Stromal cell of bone marrow (primary cell): ENCODE data around the gene OSBPL3.

Experiments used
- DNase-seq: peaks from one replicate; pipeline ENCODE4 v3.0.0-alpha.2; 2012; ENCODE audit warnings: low read depth

Gene OSBPL3

DNA sequence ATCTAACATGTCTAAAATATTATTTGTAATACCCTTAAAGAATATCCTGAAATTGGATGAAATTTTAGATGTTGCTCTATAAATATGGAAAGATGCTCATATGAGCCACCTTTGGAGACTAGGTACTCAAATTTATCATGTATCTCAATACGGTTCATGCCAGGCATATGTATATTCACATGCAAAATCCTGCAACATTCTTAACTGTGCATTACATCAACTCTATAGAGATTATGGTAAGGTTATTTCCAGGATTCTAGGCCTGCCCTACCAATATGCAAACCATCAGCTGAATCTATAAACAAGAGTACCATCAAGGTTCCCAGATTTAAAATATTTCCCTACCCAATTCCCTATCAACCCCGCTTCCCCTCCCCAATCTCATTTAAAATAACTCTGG, 27.5 kb downstream of the OSBPL3 start:
- DNase-seq = no peak

DNA sequence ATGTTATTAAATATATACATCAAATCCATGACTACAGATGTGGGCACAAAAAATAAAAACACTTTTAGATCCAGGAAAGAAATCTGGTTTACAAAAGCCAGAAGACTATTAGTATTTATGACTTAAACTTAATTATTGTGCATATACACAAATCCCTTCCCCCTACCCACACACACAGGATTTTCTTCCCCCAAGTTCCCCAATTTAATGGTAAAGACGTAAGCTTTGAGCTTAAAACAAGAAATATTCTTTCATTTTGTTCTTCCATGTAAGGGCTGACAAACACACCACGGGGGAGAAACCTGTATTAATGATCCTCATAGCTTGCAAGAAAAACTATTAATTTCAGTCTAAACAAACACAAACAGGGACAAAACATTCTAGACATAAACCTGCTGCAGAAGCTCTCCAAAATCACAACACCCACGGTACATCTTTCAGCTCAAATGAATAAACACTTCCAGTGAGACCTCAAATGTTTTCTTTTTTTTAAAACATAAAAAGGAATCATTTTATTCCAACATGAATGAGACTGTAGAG, 28.5 kb downstream of the OSBPL3 start:
- DNase-seq = no peak

DNA sequence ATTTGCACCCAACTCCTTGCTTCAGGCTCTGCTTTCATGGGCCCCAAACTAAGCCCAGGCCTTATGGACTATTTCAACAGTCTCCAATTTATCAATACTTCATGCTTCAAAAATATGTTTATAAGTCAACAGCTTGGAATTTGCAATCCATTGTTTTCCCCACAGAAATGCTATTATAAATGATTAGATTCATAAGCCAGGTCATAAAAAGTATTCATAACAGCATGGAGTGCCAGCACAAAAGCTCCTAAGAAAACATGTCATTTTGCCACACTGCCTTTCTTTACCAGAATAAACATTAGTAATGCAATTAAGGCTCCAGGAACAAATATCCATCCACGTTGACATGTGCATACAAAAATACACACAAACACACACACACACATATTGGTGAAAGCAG, 30.1 kb downstream of the OSBPL3 start:
- no peak for DNase-seq

DNA sequence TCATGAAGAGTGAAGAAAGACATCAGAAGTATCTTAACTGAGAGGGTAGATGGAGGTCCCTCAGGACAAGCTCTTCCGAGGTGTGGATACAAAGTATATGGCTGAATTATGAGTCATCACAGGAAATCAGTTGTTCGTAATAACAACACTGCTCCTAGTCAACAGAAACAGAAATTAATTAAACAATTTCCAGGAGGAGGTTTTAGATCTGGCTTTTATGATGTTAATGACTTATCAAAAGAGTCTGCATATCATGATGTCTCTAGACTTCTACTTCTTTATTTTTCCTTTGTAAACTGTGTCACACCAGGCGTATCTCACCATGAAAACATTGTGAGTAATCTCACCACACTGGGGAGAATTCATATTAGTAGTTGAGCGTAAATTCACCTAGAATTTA, 31.2 kb downstream of the OSBPL3 start:
- DNase-seq = no peak

DNA sequence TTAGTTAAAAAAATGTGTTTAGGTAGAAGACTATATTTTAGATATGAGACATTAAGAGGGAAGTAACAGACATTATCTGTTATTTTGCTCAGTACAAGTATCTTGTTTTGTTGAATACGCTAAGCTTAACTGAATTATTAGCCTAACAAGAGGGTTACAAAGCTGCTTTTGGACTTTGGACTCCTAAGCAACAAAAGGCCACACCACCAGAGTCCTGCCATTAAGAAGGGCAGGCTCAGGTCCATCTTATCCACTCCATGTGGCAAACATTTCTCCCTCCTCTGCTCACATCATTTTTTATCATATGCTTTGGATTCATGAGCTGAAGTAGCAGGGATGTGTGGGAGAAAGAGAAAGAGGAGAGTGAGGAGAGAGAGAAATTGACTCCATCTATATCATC, 33.5 kb downstream of the OSBPL3 start:
- no peak for DNase-seq

DNA sequence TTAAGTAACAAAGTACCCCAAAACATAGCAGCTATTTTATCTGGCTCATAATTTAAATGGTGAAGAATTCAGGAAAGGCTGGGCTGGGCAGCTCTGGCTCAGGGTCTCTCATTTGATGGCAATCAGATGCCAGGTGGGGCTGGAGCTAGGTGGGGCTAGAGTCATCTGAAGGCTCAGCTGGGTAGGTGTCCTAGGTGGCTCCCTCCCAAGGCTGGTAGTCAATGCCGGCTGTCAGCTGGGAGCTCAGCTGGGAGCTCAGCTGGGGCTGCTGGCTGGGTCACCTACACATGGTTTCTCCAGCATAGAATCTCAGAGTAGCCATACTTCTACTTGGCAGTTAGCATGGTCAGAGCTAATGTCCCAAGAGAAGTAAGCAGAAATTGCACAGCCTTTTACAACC, 34.1 kb downstream of the OSBPL3 start:
- no peak for DNase-seq

DNA sequence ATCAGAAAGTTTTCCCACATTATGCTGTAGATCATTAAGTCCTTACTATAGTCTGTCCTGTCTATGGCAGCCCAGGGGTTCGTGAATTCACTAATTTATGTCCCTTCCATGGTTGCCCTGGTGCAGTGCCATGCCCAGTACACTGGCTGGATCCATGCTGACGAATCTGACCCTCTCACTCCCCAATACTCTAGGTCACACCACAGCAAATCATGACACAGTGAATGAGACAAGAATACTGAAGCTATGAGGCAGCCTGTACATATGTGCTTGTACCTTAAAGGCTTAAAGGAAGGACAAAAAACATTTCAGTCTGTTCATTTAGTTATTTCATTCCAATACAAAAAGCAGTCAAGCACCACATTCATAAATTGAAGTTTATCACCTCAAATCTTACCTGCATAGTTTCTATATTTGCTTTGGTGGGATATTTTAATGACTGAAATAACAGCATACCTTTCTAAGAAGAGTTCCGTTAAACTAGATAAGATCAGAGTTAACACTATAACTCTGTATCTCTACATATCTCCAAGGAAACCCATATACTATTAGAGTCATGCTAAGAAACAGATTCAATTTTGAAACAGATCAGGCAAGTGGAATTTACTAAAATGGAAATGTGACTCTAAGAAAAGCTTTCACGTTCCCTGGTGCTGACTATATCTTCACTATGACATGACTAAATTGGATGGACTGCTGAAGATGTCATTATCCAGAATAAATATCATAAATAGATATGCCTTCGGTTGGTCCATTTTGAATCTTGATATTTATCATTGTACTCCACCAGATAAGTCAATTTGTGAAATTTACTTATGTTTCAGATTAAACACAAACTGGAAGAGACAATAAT, 36.7 kb downstream of the OSBPL3 start:
- DNase-seq = no peak

DNA sequence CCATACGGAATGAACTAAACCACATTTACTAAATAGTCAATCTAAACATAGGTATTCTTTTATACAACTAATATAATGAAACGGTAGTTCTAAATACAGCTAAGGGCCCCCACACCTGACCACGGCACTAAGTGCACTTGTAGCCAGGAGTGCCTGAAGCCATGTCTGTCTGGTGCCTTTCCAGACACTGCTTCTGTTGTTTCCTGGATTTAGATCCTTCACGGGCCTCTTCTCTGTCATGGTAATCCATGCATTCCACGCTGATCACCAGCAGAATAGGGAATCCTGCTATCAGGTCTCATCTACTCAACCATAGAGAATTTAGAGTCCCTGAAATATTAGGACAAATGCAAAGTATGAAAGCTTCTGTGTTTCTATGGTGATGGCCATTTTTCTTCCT, 37.8 kb downstream of the OSBPL3 start:
- no peak for DNase-seq

DNA sequence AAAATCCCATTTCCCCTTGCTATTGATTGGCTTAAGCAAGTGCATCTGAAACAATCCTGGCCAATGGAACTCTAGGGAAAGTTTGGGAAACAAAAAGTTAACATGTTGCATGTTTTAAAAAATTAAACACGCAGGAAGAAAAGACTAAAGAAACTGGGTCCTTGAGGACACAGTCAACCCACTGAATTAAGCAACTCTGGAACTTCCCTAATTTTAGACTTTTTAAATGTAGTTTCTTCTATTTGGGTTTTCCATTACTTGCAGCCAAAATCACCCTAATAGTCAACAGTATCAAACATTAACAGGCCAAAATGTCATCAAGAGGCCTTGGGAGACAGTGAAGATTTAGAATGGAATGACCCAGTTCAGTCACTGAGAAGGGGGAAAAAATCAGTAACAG, 40.6 kb downstream of the OSBPL3 start:
- no peak for DNase-seq

DNA sequence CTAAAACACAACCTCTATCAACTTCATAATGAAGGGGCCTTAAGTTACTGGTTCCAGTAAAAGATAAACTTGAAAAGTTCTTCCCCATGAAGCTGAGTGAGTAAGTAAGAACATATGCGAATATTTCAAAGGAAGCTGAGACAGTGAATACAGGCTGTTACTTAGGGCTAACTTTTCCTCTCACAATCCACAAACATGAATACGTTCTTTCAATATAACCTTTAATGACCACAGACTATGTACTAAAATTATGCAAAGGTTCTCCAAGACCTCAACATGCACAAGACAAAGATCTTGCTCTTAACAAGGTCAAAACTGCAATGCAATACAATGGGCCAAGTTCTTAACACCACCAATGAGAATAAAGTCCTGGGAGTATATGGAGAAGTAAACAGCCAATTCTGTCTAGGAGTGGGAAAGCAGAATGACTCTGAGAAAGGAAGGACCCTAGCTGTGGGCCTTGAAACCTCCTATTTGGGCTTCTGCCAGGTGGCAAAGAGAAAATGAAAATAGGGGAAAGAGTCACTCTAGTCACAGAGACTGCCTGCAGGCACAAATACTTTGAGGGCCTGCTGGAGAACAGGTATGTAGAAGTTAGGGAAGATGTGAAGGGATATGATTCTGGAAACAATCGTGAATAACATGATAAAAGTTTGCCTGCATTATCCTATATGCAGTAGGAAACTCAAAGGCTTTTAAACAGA, 43.7 kb downstream of the OSBPL3 start:
- DNase-seq = no peak

DNA sequence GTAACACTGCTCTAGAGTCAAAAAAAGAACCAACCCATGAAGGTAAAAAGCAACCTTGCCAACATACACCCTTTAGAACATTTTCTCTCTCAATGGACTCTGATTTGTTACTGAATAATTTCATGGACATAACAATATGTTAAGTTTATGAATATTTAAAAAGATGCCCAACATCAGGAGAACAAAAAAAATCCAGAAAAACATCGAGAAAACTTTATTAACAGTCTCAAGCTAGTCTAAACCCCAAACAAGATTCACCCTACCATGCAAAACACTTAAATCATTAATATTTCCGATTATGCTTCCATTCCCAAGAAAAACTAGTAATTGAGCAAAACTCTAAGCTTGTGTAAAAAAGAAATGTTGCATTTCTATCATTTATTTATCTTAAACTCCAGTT, 46.7 kb downstream of the OSBPL3 start:
- DNase-seq = no peak

DNA sequence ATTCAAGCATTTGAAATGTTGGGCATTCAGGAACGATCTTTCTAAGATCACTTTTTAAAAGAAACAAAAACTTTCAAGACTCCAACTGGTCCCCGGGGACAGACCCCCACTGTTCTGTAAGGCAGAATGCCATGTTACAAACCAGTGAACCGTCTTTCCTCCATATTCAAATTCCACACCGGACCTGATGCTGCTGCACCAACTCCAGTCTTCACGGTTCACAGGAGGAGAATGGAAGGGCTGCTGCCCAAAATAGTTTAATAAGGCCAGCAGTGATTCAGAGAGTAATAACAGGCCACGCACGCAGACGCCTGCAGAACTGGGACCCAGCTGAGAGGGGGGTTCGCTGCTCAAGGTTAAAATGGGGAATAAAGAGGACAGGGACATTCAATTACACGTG, 47.2 kb downstream of the OSBPL3 start:
- DNase-seq = no peak

DNA sequence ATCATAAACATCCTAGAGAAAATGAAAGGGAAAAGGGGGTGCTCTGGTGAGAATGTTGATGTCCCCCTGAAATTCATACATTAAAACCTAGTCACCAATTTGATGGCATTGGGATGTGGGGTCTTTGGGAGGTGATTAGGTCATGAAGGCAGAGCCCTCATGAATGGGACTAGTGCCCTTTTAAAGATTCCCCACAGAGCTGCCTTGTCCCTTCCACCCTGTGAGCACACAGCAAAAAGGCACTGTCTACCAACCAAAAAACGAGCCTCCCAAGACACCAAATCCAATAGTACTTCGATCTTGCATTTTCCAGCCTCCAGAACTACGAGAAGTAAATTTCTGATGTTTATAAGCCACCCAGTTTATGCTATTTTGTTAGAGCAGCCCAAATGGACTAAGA, 47.6 kb downstream of the OSBPL3 start:
- DNase-seq = no peak

DNA sequence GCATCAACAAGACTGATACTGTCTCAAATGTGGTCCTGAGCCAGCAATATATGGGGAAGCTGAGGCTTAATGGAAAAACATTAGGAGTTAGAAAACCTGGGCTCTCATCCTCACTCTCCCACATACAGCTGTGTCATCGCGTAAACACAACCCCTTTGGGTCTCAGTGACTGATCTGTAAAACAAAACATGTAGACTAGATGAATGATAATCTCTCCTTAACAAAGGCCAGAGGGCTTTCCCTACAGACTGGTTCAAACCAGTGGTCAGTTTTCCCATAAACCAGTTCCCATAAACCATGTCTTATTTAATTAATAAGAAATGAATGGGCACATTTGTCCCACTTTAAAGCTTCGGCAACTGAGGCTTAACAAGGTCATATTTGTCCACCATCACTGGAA, 48.1 kb downstream of the OSBPL3 start:
- no peak for DNase-seq

DNA sequence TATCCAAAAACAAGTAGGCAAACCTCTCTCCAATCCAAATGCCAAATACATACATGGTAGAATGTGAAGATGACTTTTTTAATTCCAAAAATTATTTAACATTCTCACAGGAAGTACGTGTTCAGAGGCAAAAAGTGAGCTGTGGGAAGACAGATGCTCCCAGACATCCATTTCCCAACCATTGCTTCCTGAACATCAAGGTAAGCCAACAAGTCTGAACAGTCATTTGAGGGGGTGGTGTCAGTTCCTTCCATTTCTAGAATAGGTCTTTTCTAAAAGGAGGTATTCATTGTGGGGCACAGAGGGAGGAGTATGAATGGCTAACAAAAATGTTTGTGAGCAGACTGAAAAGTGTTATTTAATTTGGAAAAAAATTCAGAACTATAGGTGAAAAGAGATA, 49.1 kb downstream of the OSBPL3 start:
- no peak for DNase-seq

DNA sequence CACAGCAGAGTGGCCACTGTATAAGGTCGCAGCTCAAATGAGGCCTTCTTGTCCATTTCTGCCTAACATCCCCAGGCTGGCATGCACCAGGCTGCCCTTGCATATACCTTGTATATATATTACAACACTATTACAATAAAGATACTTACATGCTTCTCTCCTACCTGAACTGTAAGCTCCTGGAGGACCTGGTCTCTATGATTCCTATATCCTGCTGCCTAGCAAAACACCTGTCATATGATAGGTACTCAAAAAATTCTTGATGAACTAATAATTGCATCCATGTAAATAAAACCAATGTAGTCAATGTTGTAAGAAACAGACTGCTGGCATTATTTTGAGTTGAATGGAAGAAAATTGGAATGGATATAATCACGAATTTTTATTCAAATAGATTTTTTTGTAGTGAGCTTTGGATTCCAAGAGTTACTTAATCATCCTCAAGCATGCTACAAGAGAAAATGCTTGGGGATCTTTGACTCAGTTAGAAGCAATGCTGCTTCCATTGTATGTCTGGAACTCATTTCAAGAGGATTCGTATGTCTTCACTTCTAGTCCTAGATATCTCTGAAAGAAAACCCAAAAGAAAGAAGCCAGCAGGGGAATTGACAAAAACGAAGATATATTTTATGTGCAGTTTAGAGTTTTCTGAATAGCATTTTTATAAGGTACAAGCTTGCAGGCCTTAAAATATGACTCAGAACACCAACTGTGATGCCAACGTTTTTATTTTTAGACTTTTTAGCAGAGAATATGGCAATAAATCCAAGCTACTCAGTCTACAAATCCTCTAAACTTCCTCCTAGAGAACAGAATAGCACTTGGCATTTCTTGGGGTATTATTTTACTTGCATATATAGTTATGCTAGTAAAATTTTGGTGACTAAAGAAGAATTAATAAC, 53.1 kb downstream of the OSBPL3 start:
- DNase-seq = peak; percentile 41

DNA sequence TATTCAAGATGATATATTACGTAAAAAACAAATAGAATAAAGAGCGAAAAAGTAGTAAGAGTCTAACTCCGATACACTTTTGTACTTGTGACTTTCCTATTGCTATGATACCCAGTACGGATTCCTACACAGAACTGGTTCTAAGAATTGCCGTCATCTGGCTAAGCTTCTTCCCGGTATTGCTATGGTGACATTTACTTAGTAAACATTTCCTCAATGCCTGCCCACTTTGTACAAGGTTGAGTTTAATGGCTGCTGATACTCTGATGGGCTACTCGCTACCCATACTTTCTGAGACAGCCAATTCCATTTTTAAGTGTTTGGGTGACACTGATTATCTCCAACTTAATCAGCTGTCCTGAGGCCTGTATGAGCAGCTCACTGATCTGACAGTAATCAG, 55.6 kb downstream of the OSBPL3 start:
- DNase-seq = no peak

DNA sequence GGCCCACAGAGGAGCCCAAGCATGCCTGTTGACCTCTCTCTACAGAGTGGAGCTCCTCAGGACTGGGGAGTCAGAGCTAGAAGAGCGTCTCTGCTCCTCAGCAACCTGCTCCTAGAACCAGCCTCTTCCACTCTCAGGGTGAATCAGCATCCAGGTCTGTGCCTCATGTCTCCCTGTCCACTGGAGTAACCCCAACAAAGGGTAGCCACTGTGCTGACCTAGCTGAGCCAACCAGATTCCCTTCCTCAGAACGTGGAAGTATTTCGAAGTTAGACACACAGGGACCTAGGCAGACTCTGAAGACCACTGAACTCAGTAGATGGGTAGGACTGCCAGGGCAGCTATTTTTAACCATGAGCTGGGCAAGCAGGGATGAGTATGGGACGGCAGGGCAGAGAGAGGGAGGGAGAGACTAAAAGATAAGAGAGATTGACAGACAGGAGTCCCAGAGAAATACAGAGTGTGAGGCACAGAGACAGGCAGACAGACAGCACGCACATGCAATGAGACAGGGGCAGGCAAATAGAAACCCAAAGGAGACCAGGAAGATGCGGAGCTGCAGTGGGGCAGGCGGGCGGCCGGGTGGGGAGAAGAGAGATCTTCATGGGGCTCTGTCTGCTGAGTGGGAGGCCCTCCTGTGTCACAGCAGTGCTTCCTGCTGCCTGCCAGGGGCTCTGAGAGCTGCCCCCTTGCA, 56.7 kb downstream of the OSBPL3 start:
- no peak for DNase-seq

DNA sequence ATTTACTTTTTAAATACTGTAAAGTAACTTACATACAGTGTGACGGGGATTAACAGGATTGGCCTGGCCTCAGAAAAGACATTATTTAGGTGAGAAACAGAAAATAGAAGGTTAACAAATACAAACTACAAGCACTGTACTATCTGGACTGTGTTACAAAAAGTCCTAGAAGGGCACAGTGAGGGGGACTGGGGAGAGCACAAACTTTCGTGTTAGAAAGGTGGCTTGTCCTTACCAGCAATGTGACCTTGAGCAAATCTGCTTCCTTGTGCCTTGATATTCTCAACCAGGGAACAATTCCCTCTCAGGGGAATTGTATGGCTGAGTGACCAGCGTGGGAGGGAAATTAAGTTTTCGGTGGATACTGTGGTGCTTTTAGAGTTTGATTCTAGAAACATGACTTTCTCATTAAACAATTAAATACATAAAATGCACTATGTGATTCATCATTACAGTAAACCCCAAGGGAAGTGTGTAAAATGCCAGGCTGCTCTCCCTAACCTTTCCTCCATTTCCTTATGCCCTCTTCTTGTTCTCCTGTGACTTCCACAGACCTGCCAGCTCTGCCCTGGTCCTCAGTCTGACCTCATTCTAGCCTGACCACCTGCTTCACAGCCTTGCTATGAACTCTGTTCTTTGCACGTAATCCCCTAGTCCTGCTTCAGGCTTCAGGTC, 57.7 kb downstream of the OSBPL3 start:
- DNase-seq = peak; percentile 61

DNA sequence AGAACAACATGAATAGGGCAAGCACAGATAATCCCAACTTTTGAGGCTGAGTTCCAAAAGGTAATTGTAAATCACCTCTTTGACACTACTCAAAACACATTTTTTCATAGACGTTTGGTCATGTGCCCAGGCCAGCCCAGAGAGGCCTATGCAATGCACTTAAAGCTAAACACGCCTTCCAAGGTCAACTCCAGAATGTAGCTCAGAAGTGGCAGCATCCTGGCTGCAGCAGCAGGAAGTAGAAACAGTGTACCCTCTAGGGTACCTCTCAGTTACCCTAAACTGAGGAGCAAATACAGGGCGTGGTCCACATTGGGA, 58.7 kb downstream of the OSBPL3 start:
- no peak for DNase-seq
